ENCODE data around the gene YKT6.

Gene YKT6

DNA sequence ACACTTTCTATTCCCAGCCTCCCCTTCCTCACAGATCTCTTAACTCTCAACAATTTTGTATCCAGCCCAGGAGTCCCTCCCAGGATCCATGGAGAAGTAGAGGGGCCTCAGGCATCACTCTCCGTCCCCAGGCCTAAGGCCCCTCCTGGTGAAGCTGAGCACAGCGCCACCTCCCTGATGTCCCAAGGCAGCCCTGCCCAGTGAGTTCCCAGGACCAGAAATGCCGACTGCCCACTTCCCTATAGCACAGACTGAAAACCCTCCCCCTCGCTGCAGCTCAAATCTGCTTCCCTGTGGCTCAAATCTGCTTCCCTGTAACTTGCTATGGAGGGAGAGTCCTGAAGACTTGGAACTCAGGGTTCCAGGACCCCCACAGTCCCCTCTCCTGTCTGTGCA is 35.6 kb downstream of the YKT6 start:
- Histone ChIP-seq H3K4me2 (ENCODE audit: low read length) (no peak overlapping the region), H3K4me1 (no peaks in the 10 kb centered on the region), H2AFZ (no peak overlapping the region), H3K36me3 (ENCODE audit: control insufficient read depth, insufficient read depth, low read length) (no peaks in the 10 kb centered on the region), H3K9me3 (ENCODE audit: control insufficient read depth, low read length) (no peaks in the 10 kb centered on the region), H3K27ac (no peak overlapping the region), H3K27me3 (ENCODE audit: control insufficient read depth, insufficient read depth, low read length) (no peaks in the 10 kb centered on the region), H3K79me2 (no peaks in the 10 kb centered on the region), H3K9ac (no peak overlapping the region), H3K4me3 (ENCODE audit: low read depth, low read length) (no peak overlapping the region)
- TF ChIP-seq, protein P1, sequence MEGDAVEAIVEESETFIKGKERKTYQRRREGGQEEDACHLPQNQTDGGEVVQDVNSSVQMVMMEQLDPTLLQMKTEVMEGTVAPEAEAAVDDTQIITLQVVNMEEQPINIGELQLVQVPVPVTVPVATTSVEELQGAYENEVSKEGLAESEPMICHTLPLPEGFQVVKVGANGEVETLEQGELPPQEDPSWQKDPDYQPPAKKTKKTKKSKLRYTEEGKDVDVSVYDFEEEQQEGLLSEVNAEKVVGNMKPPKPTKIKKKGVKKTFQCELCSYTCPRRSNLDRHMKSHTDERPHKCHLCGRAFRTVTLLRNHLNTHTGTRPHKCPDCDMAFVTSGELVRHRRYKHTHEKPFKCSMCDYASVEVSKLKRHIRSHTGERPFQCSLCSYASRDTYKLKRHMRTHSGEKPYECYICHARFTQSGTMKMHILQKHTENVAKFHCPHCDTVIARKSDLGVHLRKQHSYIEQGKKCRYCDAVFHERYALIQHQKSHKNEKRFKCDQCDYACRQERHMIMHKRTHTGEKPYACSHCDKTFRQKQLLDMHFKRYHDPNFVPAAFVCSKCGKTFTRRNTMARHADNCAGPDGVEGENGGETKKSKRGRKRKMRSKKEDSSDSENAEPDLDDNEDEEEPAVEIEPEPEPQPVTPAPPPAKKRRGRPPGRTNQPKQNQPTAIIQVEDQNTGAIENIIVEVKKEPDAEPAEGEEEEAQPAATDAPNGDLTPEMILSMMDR (IDR thresholded peaks at IDR 0.05) = no peak

DNA sequence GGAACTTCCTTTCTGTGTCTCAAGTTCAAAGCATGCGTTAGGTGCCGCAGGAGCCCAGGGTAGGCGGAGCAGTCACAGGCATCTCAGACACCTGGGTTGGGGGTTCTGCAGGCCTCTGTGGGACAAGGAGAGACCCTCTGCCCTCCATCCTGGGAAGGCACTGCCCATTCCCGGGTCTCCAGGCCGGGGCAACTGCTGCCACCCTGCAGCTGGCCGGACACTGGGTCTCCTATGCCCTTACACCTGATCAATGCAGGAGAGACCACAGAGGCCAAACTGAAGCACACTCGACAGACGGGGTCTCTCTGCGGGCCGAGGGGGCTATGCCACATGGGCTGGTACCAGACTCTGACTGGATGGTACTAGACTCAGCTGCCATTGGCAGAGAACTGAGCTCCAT is 36.9 kb downstream of the YKT6 start:
- H3K4me3 ChIP-seq (ENCODE audit: low read depth, low read length) = no peak overlapping the region
- H3K9me3 ChIP-seq (ENCODE audit: control insufficient read depth, low read length) = no peaks in the 10 kb centered on the region
- no peak overlapping the region for H3K27ac ChIP-seq
- H3K27me3 ChIP-seq (ENCODE audit: control insufficient read depth, insufficient read depth, low read length) = no peaks in the 10 kb centered on the region
- no peak overlapping the region for H3K4me2 ChIP-seq (ENCODE audit: low read length)
- H3K36me3 ChIP-seq (ENCODE audit: control insufficient read depth, insufficient read depth, low read length) = no peaks in the 10 kb centered on the region
- no peak overlapping the region for H2AFZ ChIP-seq
- TF ChIP-seq, protein P1 (IDR thresholded peaks at IDR 0.05) = no peak
- no peaks in the 10 kb centered on the region for H3K79me2 ChIP-seq
- H3K4me1 ChIP-seq = no peaks in the 10 kb centered on the region
- no peak overlapping the region for H3K9ac ChIP-seq

DNA sequence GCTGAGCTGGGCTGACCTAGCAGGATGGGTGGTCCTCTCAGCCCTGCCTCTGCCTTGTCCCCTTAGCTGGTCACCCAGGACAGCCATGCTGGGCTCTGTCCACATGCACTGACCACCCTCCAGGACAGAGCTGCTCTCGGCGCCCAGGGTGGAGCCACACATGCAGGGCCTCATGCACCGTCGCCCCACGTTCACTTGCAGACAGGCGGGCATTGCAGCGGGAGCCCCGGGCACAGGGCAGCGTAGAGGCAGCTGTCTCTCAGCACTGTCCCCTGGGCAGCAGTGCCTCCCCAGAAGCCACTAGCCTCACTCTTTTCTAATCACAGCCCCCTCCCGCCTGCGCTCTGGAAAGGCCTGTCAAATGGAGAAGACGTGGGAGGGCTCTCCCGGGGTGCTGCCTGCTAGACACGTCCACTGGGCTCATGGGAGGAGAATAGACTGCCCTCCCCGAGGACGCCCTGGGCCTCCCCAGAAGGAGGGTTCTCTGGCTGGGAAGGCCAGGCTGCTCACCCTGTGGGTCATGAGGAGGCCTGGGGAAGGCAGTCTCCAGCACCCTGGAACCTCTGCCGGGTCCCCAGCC is 37.4 kb downstream of the YKT6 start:
- H3K4me3 ChIP-seq (ENCODE audit: low read depth, low read length) = no peak overlapping the region
- TF ChIP-seq, protein P1 (IDR thresholded peaks at IDR 0.05) = no peak
- H3K27me3 ChIP-seq (ENCODE audit: control insufficient read depth, insufficient read depth, low read length) = no peaks in the 10 kb centered on the region
- H3K79me2 ChIP-seq = no peaks in the 10 kb centered on the region
- no peak overlapping the region for H2AFZ ChIP-seq
- H3K36me3 ChIP-seq (ENCODE audit: control insufficient read depth, insufficient read depth, low read length) = no peaks in the 10 kb centered on the region
- H3K9me3 ChIP-seq (ENCODE audit: control insufficient read depth, low read length) = no peaks in the 10 kb centered on the region
- no peak overlapping the region for H3K4me2 ChIP-seq (ENCODE audit: low read length)
- no peaks in the 10 kb centered on the region for H3K4me1 ChIP-seq
- no peak overlapping the region for H3K9ac ChIP-seq
- no peak overlapping the region for H3K27ac ChIP-seq

DNA sequence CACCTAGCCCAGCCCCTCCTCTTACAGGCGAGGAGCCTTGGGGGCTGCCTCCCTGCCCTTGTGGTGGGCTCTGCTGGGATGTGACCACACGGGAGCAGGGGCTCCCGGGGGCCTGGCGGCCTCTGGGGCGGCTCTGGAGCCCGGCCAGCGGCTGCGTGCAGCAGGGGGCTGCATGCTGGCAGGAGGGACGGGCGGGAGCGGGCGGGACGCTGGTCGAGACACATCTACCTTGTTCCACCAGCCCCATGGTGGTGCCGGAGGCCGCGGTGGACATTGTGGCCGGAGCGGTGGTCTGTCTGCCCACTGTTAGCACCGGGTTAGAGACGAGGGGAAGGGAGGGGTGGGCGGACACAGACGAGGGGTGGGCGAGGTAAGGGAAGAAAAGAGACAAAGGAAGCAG is 38.6 kb downstream of the YKT6 start:
- Histone ChIP-seq H3K9me3 (ENCODE audit: control insufficient read depth, low read length) (no peaks in the 10 kb centered on the region), H3K4me3 (ENCODE audit: low read depth, low read length) (no peak overlapping the region), H3K27me3 (ENCODE audit: control insufficient read depth, insufficient read depth, low read length) (no peaks in the 10 kb centered on the region), H3K36me3 (ENCODE audit: control insufficient read depth, insufficient read depth, low read length) (no peaks in the 10 kb centered on the region), H3K79me2 (no peaks in the 10 kb centered on the region), H3K9ac (no peak overlapping the region), H2AFZ (no peak overlapping the region), H3K4me2 (ENCODE audit: low read length) (no peak overlapping the region), H3K27ac (no peak overlapping the region), H3K4me1 (no peaks in the 10 kb centered on the region)
- TF ChIP-seq, protein P1 (IDR thresholded peaks at IDR 0.05) = no peak

DNA sequence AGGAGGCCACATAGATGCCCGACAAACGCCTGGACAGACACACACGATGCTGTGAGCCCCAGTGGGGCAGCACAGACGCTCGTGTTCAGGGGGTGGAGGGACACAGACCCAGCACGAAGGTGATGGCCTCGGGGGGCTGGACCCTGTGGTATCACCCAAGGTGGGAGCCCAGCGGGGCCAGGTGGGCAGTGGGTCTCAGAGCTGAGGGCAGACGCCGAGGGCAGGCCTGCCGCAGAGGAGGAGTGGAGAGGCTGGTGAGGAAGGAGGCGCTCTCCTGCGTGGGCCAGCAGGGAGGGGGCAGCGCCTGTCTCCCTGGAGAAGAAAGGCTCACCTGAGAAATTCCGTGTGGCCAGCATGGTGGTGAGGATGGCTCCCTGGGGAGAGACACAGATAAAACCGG is 39.6 kb downstream of the YKT6 start:
- H3K36me3 ChIP-seq (ENCODE audit: control insufficient read depth, insufficient read depth, low read length) = no peaks in the 10 kb centered on the region
- TF ChIP-seq, protein P1 (IDR thresholded peaks at IDR 0.05) = no peak
- no peaks in the 10 kb centered on the region for H3K9me3 ChIP-seq (ENCODE audit: control insufficient read depth, low read length)
- no peak overlapping the region for H2AFZ ChIP-seq
- no peak overlapping the region for H3K27ac ChIP-seq
- no peak overlapping the region for H3K4me3 ChIP-seq (ENCODE audit: low read depth, low read length)
- H3K4me2 ChIP-seq (ENCODE audit: low read length) = no peak overlapping the region
- no peaks in the 10 kb centered on the region for H3K4me1 ChIP-seq
- no peaks in the 10 kb centered on the region for H3K27me3 ChIP-seq (ENCODE audit: control insufficient read depth, insufficient read depth, low read length)
- no peak overlapping the region for H3K9ac ChIP-seq
- H3K79me2 ChIP-seq = no peaks in the 10 kb centered on the region
